Nephron progenitor cell (in vitro differentiated cells): ENCODE measurements around the gene SAMD10.

Experiments used
- DNase-seq: peaks from one replicate; pipeline ENCODE4 v3.0.0; 2021
- H3K27ac Mint-ChIP-seq: 2 replicates; pipeline ENCODE4 v1.8.0; 2021; ENCODE audit warnings: mild to moderate bottlenecking, moderate library complexity, mixed read lengths
- H3K27me3 Mint-ChIP-seq: 2 replicates; pipeline ENCODE4 v1.8.0; 2021; ENCODE audit warnings: mild to moderate bottlenecking, low read depth, mixed read lengths; ENCODE audit not compliant: poor library complexity
- H3K36me3 Mint-ChIP-seq: 2 replicates; pipeline ENCODE4 v1.8.0; 2021; ENCODE audit warnings: low read depth, mixed read lengths
- H3K4me1 Mint-ChIP-seq: 2 replicates; pipeline ENCODE4 v1.8.0; 2021; ENCODE audit warnings: mixed read lengths
- H3K4me3 Mint-ChIP-seq: 2 replicates; pipeline ENCODE4 v1.8.0; 2021; ENCODE audit warnings: mild to moderate bottlenecking, moderate library complexity, mixed read lengths
- H3K9me3 Mint-ChIP-seq: 2 replicates; pipeline ENCODE4 v1.8.0; 2021; ENCODE audit warnings: mild to moderate bottlenecking, moderate library complexity, mixed read lengths
- CTCF ChIP-seq: fragments of 200-600 bp; sonication (generic); IDR thresholded peaks from 2 replicates; pipeline ENCODE4 v1.5.0; 2021; ENCODE audit warnings: antibody characterized with exemption

The SAMD10 gene

GRCh38 chr20:63935447-63935846 lies 44.0 kb downstream of the SAMD10 start:
- Mint-ChIP-seq H3K9me3 (no peaks in the 10 kb centered on the region), H3K4me1 (peaks cover 19% of the 10 kb centered on the region), H3K27ac (no peak overlapping the region), H3K36me3 (peaks cover 53% of the 10 kb centered on the region), H3K4me3 (no peak overlapping the region), H3K27me3 (no peaks in the 10 kb centered on the region)
- no peak for DNase-seq
- TF ChIP-seq CTCF, result no peak

GRCh38 chr20:63934271-63935068 lies 45.0 kb downstream of the SAMD10 start:
- peak; percentile 63 for TF ChIP-seq CTCF
- Mint-ChIP-seq H3K4me3 (no peak overlapping the region), H3K9me3 (no peaks in the 10 kb centered on the region), H3K4me1 (peaks cover 19% of the 10 kb centered on the region), H3K27ac (peak overlapping the region; percentile 42), H3K27me3 (no peaks in the 10 kb centered on the region), H3K36me3 (peaks cover 60% of the 10 kb centered on the region)
- DNase-seq, result peak; percentile 50

GRCh38 chr20:63933646-63934045 lies 45.8 kb downstream of the SAMD10 start:
- Mint-ChIP-seq H3K27me3 (no peaks in the 10 kb centered on the region), H3K27ac (peak overlapping the region; percentile 42), H3K4me1 (peaks cover 19% of the 10 kb centered on the region), H3K36me3 (peaks cover 66% of the 10 kb centered on the region), H3K9me3 (no peaks in the 10 kb centered on the region), H3K4me3 (no peak overlapping the region)
- DNase-seq, result no peak
- TF ChIP-seq CTCF, result no peak

- TF ChIP-seq CTCF, result no peak
- Mint-ChIP-seq H3K4me1 (peaks cover 19% of the 10 kb centered on the region), H3K9me3 (no peaks in the 10 kb centered on the region), H3K4me3 (no peak overlapping the region), H3K27me3 (no peaks in the 10 kb centered on the region), H3K27ac (no peak overlapping the region), H3K36me3 (peaks cover 69% of the 10 kb centered on the region)
- DNase-seq, result no peak
Measured at GRCh38 chr20:63932606-63933160, 46.8 kb downstream of the SAMD10 start.

- Mint-ChIP-seq H3K36me3 (peaks cover 70% of the 10 kb centered on the region), H3K4me3 (no peak overlapping the region), H3K9me3 (no peaks in the 10 kb centered on the region), H3K4me1 (peaks cover 19% of the 10 kb centered on the region), H3K27me3 (no peaks in the 10 kb centered on the region), H3K27ac (no peak overlapping the region)
- no peak for DNase-seq
- no peak for TF ChIP-seq CTCF
Measured at GRCh38 chr20:63931735-63932134, 47.7 kb downstream of the SAMD10 start.
